ENCODE data around the gene ZFPM1.

DNA sequence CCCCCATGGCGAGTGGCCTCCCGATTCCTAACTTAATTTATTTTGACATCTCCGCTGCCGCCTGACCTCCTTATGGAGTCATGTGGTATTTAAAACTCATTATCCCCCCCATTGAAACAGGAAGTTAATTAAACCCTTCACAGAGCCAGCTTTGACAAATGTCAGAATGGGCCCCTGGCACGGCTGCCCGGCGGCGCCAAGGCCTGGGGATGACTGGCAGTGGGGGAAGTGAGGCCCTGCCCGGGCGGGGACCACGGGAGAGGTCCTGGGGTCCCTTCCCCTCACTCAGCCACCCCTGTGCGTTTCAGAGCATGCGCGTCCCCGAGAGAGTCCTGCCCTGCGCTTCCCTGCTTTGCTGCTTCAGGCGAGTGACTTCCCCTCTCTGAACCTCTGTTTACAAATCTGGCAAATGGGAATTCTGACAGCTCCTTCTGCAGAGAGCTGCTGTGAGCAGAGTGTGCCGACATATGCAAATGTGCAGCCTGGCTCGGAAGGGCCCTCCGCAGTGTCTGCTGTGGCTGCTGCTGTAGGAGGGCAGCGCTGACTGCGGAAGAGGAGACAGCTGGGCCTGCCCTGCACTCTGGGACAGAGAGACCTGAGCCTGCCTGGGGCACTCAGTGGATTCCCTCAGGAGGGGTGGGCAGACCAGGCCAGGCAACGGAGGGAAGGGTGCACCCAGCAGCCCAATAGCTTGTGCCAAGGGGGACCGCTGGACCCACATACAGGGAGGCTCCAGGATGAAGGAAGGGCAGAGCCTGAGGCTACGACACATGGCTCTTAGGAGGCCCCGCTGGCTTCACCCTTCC lies 4.4 kb upstream of the ZFPM1 start:
- TF ChIP-seq, protein P1, sequence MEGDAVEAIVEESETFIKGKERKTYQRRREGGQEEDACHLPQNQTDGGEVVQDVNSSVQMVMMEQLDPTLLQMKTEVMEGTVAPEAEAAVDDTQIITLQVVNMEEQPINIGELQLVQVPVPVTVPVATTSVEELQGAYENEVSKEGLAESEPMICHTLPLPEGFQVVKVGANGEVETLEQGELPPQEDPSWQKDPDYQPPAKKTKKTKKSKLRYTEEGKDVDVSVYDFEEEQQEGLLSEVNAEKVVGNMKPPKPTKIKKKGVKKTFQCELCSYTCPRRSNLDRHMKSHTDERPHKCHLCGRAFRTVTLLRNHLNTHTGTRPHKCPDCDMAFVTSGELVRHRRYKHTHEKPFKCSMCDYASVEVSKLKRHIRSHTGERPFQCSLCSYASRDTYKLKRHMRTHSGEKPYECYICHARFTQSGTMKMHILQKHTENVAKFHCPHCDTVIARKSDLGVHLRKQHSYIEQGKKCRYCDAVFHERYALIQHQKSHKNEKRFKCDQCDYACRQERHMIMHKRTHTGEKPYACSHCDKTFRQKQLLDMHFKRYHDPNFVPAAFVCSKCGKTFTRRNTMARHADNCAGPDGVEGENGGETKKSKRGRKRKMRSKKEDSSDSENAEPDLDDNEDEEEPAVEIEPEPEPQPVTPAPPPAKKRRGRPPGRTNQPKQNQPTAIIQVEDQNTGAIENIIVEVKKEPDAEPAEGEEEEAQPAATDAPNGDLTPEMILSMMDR (IDR thresholded peaks at IDR 0.05; ENCODE audit: insufficient read depth, low read length, poor library complexity, severe bottlenecking), result no peak
- TF ChIP-seq EZH2phosphoT487 (conservative IDR thresholded peaks at IDR 0.05; ENCODE audit: low read length), result no peak

Measured in SU-DHL-6 (cell line).